ENCODE data around the gene CALHM3.

Gene CALHM3

GRCh38 chr10:103472005-103472404 lies 7.0 kb downstream of the CALHM3 start:
- no peak for DNase-seq

GRCh38 chr10:103470761-103471653 lies 8.0 kb downstream of the CALHM3 start:
- DNase-seq: no peak

- DNase-seq: no peak
These were observed 9.8 kb downstream of the CALHM3 start for GRCh38 chr10:103469201-103469600.

DNA sequence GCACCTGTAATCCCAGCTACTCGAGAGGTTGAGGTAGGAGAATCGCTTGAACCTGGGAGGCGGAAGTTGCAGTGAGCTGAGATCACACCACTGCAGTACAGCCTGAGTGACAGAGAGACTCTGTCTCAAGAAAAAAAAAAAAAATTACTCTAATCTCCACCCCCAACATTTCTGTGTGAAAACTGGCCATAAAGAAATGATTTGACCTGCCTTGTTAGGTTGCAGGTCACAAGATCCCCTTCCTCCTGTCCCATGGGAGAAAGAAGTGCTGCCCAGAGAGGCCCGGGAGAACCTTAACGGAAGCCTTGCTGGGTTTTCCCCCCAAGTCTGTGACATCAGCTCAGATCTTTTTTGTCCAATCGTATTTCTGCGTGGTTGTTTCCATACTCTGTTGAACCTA lies 11.6 kb downstream of the CALHM3 start:
- no peak for DNase-seq

DNA sequence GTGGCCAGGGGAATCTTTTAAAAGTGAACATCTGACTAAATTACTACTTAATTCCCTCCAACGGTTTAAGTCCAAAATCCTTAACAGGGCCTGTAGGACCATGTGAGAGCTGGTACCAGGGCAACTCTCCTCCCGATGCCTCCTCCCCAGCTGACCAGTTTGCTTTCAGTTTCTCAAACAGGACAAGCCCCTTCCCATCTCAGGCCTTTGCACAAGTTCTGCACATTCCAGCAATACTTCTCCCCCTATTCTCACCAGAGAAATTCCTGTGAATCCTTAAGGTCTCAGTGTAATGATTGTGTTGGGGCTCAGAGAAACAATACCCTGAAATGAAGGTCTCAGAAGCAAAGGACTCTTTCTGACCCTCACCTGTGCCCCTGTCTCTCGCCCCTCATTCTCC lies 12.3 kb downstream of the CALHM3 start:
- no peak for DNase-seq

GRCh38 chr10:103465411-103466179 lies 13.4 kb downstream of the CALHM3 start:
- no peak for DNase-seq

DNA sequence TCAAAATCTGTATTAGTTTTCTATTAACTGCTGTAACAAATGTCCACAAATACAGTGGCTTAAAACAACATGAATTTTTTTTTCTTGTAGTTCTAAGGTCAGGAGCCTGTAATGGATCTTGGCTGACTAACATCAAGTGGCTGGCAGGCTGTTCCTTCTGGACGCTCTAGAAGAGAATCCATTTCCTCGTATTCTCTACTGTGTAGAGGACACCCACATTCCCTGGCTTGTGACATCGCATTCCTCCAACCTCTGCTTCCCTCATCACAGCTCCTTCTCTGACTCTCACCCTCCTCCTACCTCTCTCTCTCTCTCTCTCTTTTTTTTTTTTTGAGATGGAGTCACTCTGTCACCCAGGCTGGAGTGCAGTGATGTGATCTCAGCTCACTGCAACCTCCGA lies 15.5 kb downstream of the CALHM3 start:
- DNase-seq: no peak

GRCh38 chr10:103459615-103460014 lies 19.4 kb downstream of the CALHM3 start:
- no peak for DNase-seq

GRCh38 chr10:103458720-103459119 lies 20.3 kb downstream of the CALHM3 start, which contains the start of gene CALHM1:
TSS of gene CALHM1 (minus strand) at chr10:103458900. CDS start at chr10:103458751, 149 bp downstream.
- DNase-seq: no peak

GRCh38 chr10:103457896-103458583 lies 21.0 kb downstream of the CALHM3 start:
- DNase-seq: no peak

- DNase-seq: no peak
These were observed 21.8 kb downstream of the CALHM3 start for GRCh38 chr10:103457176-103457712.

- no peak for DNase-seq
These were observed 22.9 kb downstream of the CALHM3 start for GRCh38 chr10:103456074-103456660.

DNA sequence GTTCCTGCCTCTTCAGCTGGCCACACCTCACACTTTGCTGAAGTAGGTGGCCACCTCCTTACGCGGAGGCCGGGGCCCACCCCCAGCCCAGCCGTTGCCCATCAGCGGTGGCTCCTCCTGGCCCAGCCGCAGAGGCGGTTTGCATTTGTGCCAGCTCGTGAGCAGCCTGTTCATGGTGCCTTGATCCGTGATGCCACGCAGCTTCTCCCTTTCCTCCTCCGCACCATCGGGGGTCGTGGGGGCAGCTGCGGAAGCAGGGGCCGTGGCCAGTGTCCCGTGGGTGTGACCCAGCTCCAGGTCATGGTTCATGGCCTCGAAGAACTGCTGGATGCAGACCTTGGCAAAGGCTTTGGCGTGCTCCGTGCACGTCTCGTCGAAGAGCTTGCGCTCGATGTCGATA lies 23.8 kb downstream of the CALHM3 start:
- no peak for DNase-seq

GRCh38 chr10:103454026-103454425 lies 25.0 kb downstream of the CALHM3 start:
- no peak for DNase-seq

DNA sequence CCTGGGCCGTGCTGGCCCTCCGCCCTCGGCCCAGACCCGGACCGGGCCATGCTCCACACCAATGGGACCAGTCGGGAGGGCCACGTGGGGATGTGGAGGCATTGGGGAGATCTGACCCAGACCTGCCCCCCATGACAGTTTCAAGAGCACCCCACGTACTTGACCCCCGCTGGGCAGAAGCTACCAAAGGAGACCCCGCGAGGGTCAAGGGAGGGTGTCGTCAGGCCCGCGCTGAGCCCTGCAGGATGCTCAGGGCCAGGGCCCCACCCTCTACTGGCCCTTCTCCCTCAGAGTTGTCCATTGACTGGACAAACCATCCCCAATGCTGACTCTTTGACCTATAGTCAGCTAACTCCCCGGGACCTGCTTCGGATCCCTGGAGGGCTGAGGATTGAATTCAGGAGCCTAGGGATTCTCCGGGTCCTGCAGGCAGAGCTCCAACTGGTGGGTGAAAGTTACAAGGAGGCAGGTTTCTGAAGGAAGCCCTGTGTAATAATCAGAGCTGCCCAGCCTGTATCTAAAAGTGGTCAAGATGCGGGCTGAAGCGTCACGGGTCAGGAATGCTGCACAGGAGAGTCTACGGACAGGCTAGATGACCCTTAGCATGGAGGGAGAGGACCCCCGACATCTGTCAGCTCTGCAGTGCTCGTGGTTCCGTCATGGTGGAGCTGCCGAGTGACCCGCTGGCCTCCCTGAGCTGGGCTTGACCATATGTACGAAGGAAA lies 26.4 kb downstream of the CALHM3 start:
- no peak for DNase-seq

- DNase-seq: peak; percentile 56
These were observed 27.1 kb downstream of the CALHM3 start, which contains the start of gene CALHM2 for GRCh38 chr10:103451831-103452505. TSS of gene CALHM2 (minus strand) at chr10:103452370. CDS start at chr10:103449941, 2,429 bp downstream.

- no peak for DNase-seq
These were observed 27.8 kb downstream of the CALHM3 start for GRCh38 chr10:103451091-103451813.

GRCh38 chr10:103450201-103450695 lies 28.8 kb downstream of the CALHM3 start:
- no peak for DNase-seq

DNA sequence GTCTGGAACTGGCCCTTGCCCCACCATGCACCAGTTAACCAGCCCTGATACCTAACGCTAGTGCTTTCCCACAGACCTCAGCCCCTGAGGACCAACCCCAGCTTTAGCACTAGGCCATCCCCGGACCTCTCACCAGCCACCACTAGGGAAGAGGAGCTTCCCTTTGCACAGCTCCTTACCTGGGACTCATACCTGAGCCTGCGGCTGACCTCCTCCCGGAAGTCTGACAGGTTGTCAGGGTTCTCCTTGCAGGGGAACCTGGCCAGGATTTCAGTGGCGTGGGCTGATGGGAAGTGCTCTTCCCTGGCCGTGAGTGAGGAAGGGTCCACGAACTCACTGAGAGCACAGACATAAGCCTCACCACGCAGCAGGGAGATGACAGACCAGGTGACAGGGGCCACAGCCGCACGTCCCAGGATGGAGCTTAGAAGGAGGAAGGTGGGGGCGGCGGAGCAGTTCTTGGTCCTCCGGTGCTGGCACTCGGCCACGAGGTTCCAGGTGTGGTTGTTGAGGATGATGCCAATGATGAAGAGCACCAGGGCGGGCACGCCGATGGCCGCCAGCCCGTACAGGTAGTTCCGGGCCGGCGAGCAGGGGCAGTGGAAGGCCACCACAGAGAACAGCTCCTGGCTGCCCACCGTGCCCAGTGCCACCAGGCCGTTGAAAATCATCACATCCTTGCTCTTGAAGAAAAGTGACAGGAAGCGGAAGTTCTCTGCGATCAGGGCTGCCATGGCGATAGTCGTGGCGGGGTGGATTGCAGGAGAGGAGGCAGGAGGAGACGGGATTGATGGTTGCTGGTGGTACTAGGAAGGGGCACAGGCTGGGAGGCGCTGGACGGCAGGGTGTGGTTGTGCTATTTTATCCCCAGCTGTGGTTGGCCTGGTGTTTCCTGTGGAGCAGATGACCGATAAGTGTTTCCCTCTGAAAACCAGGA lies 29.6 kb downstream of the CALHM3 start:
- no peak for DNase-seq
